Measurements from ENCODE around the gene VGF.
"Not testable (repeated sequence)": the region's sequence is repeated elsewhere in the genome, so short reads cannot be mapped to it uniquely, and the experiment has no call there.

VGF gene

DNA sequence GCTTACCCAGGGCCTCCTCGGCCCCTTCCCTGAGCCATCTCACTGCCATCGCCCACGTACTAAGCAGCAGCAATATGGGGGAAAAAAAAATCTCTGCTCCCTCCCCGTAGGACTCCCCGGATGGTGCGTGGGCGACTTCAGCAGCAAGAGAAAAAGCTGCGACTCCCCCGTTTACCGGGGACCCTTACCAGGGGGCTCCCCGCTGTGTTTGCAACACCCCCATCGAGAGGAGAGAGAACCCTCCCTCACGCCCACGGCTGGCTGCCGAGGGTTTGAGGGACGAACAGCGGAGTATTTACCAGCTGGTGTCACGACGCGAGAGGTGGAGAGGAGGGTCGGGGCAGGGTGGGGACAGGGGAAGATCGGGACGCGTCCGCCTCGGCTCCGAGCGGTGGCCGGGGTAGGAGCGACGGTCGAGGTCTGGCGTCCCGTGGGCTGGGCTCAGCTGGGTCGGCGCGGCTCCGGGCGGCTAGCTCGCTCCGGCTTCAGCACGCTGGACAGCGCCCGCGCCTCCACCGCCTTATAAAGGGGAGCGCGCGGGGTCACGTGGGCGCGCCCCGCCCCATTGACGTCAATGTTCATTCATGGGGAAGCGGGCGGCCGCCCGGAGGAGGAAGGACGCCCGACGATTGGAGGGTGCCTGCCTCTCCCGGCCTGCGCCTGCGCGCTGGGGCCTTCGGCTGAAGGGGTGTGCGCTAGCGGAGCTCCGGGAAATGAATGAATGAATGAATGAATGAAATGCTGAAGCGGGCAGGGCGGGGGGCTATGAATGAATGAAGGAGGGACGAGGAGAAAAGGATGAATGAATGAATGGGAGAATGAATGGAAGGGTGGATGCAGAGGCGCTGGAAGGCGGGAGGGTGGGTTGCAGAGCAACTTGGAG lies at the start of gene VGF:
TSS of gene VGF (minus strand) at position 495 of the 883 bp plus-strand sequence. CDS start 726 bp downstream, outside the sequence.
- no peak for FAIRE-seq
- no peak for TF ChIP-seq POLR2A (IDR thresholded peaks at IDR 0.05; ENCODE audit: low read depth, low read length)
- peak; percentile 95 for DNase-seq (ENCODE audit: insufficient read length, low spot score)

DNA sequence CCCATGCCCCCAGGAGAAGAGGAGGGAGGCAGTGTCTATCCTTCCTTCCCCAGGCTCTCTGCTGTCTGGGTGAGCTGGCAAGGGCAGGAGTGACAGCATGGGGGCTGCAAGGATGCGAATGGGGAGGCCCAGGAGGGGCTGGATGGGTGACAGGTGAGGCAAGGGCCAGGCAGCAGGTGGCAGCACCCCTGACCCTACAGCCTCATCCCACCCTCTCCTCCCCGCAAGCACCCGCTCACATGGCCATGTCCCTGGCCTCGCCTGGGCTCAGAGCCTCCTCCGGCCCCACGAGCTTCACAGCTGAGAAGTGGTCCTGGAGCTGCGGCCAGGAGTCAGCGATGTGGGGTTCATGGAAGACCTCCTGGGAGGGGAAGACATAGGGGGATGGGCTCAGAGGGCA lies 46.6 kb upstream of the VGF start:
- TF ChIP-seq POLR2A (IDR thresholded peaks at IDR 0.05; ENCODE audit: low read depth, low read length): no peak
- FAIRE-seq (no peak), DNase-seq (ENCODE audit: insufficient read length, low spot score) (no peak)

DNA sequence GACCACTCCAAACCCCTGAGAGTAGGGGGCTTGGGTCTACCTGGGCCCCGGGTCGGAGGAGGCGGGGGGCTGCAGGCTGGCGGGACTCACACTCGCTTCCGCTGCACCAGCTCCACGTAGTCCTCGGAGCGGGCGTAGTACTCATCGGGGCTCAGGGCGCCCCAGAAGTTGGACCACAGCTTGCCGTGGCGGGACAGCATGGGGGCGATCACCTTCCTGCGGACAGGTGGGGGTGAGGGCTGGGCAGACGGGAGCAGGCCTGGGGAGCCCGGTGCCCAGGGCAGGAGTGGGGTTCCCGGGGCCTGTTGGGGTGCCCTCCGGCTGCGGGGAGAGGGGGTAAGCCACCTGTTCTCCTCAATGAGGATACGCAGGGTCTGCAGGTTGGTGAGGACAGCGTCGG lies 46.1 kb upstream of the VGF start:
- FAIRE-seq: no peak
- DNase-seq (ENCODE audit: insufficient read length, low spot score): no peak
- TF ChIP-seq POLR2A (IDR thresholded peaks at IDR 0.05; ENCODE audit: low read depth, low read length): no peak

DNA sequence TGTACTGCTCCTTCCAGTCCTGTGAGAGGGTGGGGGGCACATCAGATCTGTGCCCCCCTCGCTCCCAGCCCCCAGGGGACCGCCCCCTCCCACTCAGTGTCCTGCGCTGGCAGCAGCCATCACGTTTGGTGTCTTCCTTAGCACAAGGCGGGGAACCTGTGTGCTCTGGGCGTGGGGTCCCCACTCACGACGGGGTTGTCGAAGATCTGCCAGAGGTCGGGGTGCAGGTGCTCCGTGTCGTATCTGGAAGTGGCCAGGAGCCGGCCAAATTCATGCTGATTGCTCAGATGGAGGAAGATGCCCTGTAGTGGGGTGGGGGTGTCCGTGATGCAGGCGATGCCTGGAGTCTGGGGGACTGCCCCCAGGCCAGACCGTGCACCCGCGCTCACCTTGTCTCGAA lies 44.8 kb upstream of the VGF start:
- FAIRE-seq (no peak), DNase-seq (ENCODE audit: insufficient read length, low spot score) (no peak)
- no peak for TF ChIP-seq POLR2A (IDR thresholded peaks at IDR 0.05; ENCODE audit: low read depth, low read length)

DNA sequence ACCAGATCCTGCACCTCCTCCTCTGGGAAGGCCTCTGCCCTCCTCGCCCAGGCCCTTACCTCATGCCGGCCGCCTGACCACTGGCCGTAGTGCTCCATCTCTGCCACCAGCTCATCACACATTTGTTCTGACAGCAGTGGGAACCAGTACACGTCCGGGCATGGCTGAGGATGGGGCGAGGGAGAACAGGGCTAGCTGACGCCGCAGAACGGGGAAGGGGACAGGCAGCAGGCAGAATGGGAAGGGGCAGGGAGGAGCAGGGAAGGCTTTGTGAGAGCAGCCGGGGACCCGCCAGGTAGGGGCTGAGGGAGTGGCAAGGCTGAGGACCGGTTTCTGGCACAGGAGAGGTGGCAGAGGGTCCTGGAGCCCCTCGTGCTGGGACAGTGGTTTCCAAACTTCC lies 43.4 kb upstream of the VGF start:
- no peak for TF ChIP-seq POLR2A (IDR thresholded peaks at IDR 0.05; ENCODE audit: low read depth, low read length)
- FAIRE-seq: no peak
- no peak for DNase-seq (ENCODE audit: insufficient read length, low spot score)

DNA sequence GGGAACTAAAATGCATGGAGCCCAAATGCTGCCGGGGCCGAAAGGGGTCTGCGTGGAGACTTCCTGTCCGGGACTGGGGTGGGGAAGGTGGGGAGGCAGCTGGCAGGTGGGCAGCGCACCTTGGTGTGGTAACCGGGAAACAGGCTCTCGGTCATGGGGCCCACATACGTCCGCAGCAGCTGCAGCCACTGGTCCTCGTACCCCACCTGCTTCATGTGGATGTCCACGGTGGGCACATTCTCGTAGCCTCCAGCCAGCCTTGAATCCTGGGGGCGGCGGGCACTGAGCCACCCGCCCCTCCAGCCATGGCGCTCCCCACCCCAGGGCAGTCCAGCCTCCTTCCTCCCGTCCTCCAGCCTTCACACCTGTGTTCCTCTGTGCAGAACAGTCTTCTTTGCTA lies 42.1 kb upstream of the VGF start:
- no peak for TF ChIP-seq POLR2A (IDR thresholded peaks at IDR 0.05; ENCODE audit: low read depth, low read length)
- FAIRE-seq (no peak), DNase-seq (ENCODE audit: insufficient read length, low spot score) (no peak)

GRCh38 chr7:101206665-101207042 lies 41.3 kb upstream of the VGF start:
- FAIRE-seq (no peak), DNase-seq (ENCODE audit: insufficient read length, low spot score) (no peak)
- TF ChIP-seq POLR2A (IDR thresholded peaks at IDR 0.05; ENCODE audit: low read depth, low read length): no peak

DNA sequence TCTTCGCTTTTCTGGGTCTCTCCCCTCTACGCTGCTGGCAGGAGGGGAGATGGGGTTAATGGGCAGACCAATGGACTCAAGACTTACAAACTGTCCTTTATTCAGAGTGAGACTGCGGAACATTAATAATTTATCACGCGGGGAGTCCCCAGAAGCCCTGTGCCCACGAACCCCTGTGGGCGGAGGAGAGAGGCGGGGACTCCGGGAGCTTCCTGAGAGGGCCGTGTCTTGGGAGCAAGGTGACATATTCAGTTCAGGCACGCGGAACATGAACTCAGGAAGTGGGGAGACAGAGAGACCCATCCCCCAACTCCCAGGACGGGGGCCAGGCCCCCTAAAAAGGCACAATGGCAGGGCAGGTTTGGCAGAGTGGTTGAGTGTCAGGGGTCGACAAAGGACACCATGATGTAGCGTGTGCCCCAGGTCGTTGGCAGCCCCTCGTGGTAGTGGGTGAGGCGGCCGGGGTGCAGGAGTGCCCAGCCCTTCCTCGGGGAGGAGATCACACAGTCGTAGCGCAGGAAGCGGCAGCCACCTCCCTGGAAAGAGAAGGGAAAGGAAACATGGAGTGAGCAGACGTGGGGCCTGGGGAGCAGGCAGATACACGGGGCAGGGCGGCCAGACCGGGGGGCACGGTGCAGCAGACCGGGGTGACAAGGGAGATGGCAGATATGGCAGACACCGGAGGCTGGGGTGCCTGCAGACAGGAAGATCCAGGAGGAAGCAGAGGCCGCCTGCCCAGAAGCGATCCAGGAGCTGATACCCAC lies 40.7 kb upstream of the VGF start:
- no peak for FAIRE-seq
- no peak for TF ChIP-seq POLR2A (IDR thresholded peaks at IDR 0.05; ENCODE audit: low read depth, low read length)
- DNase-seq (ENCODE audit: insufficient read length, low spot score): no peak

- FAIRE-seq; DNase-seq (ENCODE audit: insufficient read length, low spot score): not testable (repeated sequence)
These were observed 38.7 kb upstream of the VGF start for GRCh38 chr7:101203740-101204738.

GRCh38 chr7:101202603-101202918 lies 37.2 kb upstream of the VGF start:
- FAIRE-seq: no peak
- no peak for TF ChIP-seq POLR2A (IDR thresholded peaks at IDR 0.05; ENCODE audit: low read depth, low read length)

DNA sequence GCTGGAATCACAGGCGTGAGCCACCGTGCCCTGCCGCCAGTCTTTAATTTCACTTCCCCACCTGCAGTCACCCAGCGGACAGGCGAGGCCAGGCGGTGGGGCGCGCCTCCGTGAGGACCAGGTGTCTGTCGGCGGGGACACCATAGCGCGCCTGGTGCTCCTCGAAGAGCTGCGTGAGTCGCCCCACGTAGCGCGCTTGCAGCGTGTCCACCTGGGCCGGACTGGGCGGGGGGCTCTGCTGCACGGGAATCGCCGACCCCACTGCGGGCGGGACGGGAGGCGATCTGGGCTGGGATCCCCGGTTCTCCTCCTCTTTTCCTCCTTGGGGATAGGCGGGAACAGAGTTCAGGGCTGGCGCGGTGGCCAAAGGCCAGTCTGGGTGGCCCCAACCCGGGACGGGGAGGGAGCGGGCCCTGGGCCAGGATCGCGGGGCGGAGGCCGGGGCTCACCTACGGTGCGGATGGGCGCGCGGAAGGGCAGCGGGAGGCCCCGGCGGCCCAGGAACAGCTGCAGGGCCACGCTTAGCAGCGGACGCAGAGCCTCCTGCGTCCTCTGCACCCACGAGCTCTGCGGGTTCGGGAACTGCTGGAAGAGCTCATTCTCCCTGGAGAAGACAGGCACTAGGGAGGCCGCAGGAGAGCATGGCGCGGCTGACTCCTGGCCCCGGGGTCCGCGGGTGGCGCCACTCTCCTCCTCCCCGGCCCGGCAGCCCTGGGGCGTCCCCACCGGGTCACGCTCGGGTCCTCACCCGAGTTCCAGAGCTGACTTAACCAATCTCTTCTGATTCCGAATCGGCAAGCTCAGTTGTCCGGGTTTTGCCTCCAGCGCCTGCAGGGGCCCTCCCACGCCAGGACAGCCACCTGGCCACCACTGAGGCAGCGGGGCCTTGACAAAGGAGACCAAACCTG lies 36.6 kb upstream of the VGF start:
- FAIRE-seq: no peak
- no peak for TF ChIP-seq POLR2A (IDR thresholded peaks at IDR 0.05; ENCODE audit: low read depth, low read length)
- no peak for DNase-seq (ENCODE audit: insufficient read length, low spot score)

More at GRCh38 chr7:101202603-101202918, 37.2 kb upstream of the VGF start:
- DNase-seq (ENCODE audit: insufficient read length, low spot score): no peak

GRCh38 chr7:101200862-101201599 lies 35.7 kb upstream of the VGF start, which contains the start of gene MOGAT3:
Gene MOGAT3, minus strand, starts transcription at chr7:101201036. Its CDS starts 182 bp downstream, at chr7:101200854.
- no peak for FAIRE-seq
- no peak for TF ChIP-seq POLR2A (IDR thresholded peaks at IDR 0.05; ENCODE audit: low read depth, low read length)

More at GRCh38 chr7:101200862-101201599, 35.7 kb upstream of the VGF start, which contains the start of gene MOGAT3:
- no peak for DNase-seq (ENCODE audit: insufficient read length, low spot score)
